Measurements from ENCODE around the gene TTC28.

DNA sequence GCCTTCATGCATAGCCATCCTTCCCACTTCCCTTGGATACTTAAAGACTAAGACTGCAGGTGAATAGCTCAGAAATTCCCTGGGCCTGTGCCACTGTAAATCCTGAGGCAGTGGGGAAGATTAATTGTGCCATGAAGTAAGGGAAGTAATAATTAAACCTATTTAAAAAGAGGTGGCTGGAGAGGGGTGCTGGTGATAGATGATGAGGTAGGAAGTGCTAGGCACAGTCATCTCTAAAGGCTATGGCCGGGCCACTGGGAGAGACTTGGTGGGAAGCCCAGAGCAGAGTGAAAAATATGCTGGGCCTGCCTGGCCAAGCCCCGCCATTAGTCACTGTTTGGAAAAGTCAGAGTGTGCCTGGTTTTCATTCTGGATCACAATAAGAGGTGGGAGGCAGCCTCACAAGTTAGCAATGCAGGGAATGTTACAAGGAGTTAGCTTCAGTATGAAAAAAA lies 563.4 kb downstream of the TTC28 start:
- TF ChIP-seq IKZF3 (tag by site-specific recombination; IDR thresholded peaks at IDR 0.05) (no peak), ZNF558 (tag by site-specific recombination; IDR thresholded peaks at IDR 0.05) (no peak), HOXA7 (CRISPR knock-in tag; IDR thresholded peaks at IDR 0.05; ENCODE audit: borderline replicate concordance) (no peak), ZNF37A (tag by site-specific recombination; IDR thresholded peaks at IDR 0.05) (no peak), ZNF76 (tag by site-specific recombination; IDR thresholded peaks at IDR 0.05; ENCODE audit: borderline replicate concordance, low read depth) (no peak), ZNF624 (tag by site-specific recombination; IDR thresholded peaks at IDR 0.05) (no peak)
- TF ChIP-seq, protein P1, sequence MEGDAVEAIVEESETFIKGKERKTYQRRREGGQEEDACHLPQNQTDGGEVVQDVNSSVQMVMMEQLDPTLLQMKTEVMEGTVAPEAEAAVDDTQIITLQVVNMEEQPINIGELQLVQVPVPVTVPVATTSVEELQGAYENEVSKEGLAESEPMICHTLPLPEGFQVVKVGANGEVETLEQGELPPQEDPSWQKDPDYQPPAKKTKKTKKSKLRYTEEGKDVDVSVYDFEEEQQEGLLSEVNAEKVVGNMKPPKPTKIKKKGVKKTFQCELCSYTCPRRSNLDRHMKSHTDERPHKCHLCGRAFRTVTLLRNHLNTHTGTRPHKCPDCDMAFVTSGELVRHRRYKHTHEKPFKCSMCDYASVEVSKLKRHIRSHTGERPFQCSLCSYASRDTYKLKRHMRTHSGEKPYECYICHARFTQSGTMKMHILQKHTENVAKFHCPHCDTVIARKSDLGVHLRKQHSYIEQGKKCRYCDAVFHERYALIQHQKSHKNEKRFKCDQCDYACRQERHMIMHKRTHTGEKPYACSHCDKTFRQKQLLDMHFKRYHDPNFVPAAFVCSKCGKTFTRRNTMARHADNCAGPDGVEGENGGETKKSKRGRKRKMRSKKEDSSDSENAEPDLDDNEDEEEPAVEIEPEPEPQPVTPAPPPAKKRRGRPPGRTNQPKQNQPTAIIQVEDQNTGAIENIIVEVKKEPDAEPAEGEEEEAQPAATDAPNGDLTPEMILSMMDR (tag by site-specific recombination; IDR thresholded peaks at IDR 0.05), result no peak

Measured in HEK293 (cell line).